HG03565 (cell line): ENCODE measurements around the gene SAPCD1.

Experiments used
- ATAC-seq: cut with Tn5 transposase; IDR thresholded peaks from one replicate; pipeline ENCODE4 v1.9.1; 2021; ENCODE audit warnings: mild to moderate bottlenecking, moderate library complexity; ENCODE audit not compliant: unreplicated experiment

The SAPCD1 gene

GRCh38 chr6:31749301-31750036 is 13.0 kb upstream of the SAPCD1 start:
- ATAC-seq = no peak

DNA sequence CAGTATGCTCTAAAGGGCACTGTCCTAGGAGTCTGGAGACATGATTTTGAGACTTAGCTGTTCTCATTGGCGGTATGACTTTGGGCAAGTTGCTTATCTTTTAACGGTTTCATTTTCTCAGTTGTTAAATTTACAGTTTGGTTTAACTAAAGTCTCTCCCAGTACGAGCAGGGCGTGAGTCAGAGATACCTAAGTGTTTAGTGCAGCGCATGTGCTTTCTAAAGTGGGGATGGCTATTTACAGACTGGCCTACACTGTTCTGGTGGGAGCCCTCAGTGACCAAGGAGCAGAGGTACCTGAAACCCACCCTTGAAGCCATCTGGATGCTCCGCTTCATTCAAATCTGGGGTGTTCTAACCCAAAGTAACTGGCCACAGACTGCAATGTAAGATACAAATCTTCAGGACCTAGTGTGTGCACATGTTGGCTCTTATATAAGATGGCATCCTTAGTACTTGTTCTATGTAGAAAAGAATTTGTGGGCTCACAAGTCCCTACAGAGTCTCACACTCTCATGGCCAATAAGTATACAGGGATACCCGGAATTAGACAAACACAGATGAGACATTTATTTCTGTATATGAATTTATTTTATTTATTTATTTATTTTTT is 11.9 kb upstream of the SAPCD1 start:
- ATAC-seq = no peak

GRCh38 chr6:31752739-31753319 is 9.6 kb upstream of the SAPCD1 start:
- ATAC-seq = no peak

GRCh38 chr6:31758281-31758680 is 4.2 kb upstream of the SAPCD1 start:
- ATAC-seq = no peak

DNA sequence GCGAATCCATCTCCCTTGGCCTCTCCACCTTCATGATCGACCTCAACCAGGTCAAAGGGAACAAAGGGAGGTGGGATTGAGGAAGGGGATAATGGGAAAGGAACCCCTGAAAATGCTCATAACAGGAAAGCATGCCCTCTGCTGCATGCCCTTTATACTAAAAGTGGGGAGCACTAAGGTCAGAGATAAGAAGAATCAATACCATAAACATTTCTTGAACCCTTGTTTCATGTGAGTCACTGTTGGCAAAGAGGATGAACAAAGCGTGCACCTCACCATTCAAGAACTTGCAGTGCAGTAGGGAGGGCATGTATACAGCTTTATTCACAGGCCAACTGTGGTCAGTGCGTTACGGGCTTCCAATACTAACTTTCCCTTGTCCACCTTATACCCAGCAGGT is 1.7 kb upstream of the SAPCD1 start:
- ATAC-seq = no peak

- ATAC-seq = no peak
Observed at GRCh38 chr6:31761343-31761742, 1.1 kb upstream of the SAPCD1 start.

DNA sequence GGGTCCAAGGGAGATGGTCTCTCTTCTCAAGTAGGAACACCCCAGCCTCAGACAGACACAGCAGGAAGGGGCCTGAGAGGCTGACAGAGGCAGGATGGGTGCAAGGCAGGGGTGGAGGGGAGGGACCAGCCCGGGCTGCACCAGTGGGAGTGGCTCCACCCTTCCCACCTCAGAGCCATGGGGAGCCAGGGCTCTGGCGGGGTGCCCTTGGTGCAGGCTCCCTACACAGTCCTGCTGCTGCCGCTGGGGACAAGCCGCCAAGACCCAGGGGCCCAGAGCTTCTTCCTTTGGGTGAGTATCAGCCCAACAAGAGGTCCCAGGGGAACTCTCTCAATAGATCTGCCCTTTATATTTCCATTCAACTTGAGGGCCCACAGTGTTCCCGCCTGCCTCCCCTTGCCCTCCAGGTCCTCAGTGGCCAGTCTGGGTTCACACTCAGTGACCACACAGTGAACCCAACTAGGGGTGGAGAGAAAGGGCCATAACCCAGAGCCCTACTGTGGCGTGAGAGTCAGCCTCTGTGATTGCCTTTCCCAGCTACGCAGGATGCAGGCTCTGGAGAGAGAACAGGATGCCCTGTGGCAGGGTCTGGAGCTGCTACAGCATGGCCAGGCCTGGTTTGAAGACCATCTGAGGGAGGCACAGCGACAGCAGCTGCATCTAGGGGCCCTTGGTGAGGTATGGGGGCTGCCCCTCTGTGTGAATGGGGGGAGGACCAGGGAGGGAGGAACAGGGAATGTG is 592 bp downstream of the SAPCD1 start:
- ATAC-seq = no peak

- ATAC-seq = no peak
Observed at GRCh38 chr6:31763619-31763940, 1.1 kb downstream of the SAPCD1 start.

- no peak for ATAC-seq
Observed at GRCh38 chr6:31764198-31764597, 1.7 kb downstream of the SAPCD1 start.

GRCh38 chr6:31765559-31765909 is 3.1 kb downstream of the SAPCD1 start:
- no peak for ATAC-seq

- no peak for ATAC-seq
Observed at GRCh38 chr6:31765910-31766794, 3.7 kb downstream of the SAPCD1 start.

DNA sequence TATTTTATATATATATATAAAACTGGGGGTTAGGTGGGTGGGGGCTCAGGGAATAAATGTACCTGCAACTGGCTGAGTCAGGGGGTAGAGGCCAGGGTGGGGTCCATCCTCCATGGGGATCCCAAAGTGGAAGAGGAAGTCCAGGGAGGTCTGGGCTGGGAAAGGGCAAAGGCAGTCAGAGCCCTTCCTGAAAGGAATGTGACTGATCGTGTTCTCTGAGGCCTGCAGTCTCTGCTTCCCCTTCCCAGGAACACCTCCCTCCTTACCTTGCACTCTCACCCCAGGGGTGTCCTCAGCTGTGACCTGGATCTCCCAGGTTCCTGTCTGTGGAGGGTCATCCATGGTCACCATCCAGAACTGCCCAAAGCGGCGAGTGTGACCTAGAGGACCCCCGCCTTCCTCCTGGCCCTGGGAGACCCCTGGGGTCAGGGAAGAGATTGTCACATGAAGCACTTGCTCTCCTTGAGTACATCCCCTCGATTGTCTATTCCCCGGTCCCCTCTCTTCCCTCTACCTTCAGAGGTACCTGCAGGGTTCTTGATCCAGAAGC is 4.7 kb downstream of the SAPCD1 start:
- ATAC-seq = no peak

GRCh38 chr6:31768363-31769257 is 6.2 kb downstream of the SAPCD1 start:
- no peak for ATAC-seq

GRCh38 chr6:31769684-31770371 is 7.4 kb downstream of the SAPCD1 start:
- no peak for ATAC-seq

DNA sequence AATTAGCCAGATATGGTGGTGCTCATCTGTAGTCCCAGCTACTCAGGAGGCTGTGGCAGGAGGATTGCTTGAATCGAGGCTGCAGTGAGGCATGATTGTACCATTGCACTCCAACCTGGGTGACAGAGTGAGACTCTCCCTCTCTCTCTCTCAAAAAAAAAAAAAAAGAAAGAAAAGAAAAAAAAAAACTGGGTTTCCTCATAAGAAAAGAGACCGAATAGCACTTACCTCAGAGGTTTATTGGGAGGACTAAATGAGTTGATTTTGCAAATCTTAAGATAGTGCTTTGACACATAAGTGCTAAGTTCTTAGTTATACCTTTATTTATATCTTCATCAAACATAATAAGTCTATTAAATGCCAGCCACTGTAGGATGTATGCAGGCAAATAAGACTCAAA is 8.4 kb downstream of the SAPCD1 start:
- no peak for ATAC-seq

DNA sequence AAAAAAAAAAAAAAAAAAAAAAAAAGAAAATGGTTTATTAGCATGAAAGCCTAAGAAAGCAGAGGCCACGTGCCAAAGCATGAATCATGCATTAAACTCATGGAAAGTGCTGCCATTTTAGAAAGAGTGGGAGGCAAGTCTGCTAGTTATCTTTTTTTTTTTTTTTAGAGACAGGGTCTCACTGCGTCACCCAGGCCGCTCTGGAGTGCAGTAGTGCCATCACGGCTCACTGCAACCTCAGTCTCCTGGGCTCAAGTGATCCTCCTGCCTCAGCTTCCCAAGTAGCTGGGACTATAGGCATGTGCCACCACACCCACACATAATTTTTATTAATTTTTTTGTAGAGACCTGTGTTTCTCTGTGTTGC is 9.5 kb downstream of the SAPCD1 start:
- ATAC-seq = no peak

DNA sequence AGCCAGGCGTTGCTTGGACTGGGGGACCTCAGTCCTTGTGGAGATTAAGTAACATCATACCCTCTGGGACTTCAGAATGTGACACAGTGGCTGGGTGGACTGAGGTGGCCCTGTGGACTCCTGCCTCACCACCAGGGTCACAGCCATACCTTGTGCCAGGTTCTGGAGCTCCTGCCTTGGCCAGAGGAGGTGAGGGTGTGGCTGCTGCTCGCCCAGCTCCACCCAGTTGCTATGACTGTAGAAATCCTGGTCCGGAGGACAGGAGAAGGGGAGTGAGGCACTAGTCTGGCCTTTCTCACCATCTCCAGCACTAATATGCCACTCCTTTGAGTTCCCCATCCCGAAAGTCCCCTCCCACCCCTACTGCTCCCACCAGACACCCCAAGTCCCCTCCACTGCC is 12.7 kb downstream of the SAPCD1 start:
- ATAC-seq = no peak

DNA sequence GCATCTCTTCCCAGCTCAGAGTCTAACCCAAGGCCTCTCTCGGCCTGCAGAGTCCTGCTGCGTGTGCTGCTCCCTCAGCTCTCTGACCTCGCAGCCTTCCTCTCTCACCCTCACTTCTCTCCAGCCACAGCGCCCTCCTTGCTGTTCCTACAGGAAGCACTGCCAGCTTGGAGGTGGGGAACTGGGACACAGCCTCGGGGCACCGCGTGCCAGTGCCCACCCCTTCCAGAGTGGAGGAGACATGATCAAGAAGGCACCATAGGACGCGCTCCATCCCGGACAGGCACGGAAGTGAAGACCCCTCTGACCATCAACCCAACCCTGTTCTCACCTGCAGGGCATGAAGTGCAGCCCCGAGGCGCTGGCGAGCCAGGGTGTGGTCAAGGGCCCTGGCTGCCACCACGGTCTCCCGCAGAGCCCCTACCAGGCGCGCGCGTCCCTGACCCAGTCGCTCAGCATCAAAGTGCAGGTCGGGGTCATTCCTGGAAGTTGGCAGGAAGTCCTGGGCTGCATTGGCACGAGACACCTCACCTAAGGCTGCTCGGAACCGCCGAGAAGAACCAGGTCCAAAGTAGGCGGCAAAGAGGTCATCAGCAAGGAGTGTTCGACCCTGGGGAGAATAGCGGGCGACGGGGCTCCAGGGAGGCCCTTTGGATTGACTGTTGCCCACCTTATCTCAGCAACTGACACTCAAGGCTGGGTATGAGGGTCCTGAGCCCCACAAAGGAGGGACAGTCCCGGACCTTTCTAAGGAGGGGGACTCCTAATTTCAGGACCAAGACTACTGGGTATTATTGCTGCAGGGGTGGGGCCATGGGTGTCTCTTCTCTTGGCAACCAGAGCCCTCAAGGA is 13.4 kb downstream of the SAPCD1 start:
- ATAC-seq = no peak
